Fibroblast of skin of scalp (primary cell): ENCODE measurements around the gene RGS3.
"Not testable (repeated sequence)": the region's sequence is repeated elsewhere in the genome, so short reads cannot be mapped to it uniquely, and the experiment has no call there.

ENCODE experiments used
- DNase-seq: peaks from one replicate; pipeline ENCODE4 v3.0.0-alpha.2; 2013

Gene RGS3

DNA sequence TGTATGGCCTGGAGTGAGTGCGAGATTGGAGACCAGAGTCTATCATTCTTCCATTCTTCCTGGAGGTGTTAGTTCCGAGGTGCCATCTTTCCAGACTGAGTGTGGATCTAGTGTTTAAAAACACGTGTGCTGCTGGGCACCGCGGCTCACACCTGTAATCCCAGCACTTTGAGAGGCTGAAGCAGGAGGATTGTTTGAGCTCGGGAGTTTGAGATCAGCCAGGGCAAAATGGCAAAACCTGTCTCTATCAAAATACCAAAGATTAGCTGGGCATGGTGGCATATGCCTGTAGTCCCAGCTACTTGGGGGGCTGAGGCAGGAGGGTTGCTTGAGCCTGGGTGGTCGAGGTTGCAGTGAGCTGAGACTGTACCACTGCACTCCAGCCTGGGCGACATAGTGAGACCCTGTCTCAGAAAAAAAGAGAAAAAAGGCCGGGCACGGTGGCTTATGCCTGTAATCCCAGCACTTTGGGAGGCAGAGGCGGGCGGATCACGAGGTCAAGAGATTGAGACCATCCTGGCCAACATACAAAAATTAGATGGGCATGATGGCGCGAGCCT lies 176.0 kb downstream of the RGS3 start:
- DNase-seq: not testable (repeated sequence)

DNA sequence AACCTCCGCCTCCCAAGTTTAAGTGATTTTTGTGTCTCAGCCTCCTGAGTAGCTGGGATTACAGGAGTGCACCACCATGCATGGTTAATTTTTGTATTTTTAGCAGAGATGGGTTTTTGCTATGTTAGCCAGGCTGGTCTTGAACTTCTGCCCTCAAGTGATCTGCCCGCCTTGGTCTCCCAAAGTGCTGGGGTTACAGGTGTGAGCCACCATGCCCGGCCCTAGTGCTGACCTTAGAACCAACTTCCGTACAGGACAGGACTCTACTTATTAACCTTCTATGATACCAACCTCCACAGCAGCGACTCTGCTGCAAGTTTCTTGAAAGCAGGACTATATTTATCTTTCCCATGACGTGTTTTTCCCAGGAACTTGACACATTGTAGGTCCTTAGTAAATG lies 176.9 kb downstream of the RGS3 start:
- DNase-seq: no peak

DNA sequence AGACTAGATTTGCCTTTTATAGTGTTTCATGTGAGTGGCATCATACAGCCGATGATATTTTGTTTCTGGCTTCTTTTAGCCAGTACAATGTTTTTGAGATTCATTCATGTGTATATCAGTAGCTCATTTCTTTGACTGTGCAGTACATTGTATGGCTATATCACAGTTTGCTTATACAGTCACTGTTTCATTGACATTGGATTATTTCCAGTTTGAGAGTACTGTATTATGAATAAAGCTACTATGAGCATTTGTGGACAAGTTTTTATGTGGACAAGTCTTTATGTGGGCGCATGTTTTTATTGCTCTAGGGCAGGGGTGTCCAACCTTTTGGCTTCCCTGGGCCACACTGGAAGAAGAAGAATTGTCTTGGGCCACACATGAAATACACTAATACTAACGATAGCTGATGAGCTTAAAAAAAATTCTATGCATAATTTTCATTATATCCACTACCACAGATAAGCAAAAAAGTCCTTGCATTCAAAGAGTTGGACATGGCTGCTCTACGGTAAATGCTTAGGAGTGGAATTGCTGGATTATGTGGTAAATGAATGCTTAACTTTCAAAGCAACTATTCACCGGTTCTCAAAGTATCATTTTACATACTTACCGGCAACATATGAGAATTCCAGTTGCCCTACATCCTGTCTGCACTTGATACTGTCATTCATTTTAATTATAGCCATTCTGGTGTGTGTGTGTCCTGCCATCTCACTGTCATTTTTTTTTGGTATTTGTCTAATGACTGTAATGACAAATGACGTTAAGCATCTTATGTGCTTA lies 177.8 kb downstream of the RGS3 start:
- no peak for DNase-seq

DNA sequence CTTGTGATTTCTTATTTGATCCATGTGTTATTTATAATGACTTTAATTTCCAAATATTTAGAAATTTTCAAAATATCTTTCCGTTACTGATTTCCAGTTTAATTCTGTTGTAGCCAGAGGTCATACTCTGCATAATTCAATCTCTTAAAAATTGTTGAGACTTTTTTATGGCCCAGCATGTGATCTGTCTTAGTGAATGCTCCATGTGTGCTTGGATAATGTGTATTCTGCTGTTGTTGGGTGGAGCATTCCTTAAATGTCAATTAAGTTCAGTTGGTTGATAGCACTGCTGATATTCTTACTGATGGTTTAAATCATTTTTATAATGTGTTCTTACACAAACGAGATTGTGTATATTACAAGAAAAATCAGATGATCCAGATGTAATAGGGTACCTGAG lies 180.8 kb downstream of the RGS3 start:
- no peak for DNase-seq

- no peak for DNase-seq
Observed at GRCh38 chr9:113645227-113645977, 181.9 kb downstream of the RGS3 start.

DNA sequence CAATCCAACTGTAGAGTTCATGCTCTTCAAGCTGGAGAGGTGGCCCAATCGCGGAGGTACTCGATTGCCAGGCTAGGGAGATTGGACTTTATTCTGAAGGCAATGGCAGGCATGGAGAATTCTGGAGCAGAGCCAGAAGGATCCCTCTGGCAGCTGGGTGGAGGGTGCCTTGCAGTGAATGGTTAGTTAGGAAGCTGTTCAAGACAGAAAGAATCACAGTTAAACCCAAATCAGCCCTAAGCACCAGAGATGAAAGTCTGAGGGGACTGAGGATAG lies 182.4 kb downstream of the RGS3 start:
- DNase-seq: no peak

- DNase-seq: no peak
Observed at GRCh38 chr9:113646491-113646890, 183.0 kb downstream of the RGS3 start.
